Measurements from ENCODE around the gene GNB3. TPM values are rescaled to one million over a fixed set of nuclear protein-coding genes. Genes with fewer than 3 reads are reported as not detected.

The GNB3 gene
- total and polyA plus RNA-seq, 2 of the 4 experiments (the other 2 are of a cell fraction): 0.72 to 20.5 TPM

DNA sequence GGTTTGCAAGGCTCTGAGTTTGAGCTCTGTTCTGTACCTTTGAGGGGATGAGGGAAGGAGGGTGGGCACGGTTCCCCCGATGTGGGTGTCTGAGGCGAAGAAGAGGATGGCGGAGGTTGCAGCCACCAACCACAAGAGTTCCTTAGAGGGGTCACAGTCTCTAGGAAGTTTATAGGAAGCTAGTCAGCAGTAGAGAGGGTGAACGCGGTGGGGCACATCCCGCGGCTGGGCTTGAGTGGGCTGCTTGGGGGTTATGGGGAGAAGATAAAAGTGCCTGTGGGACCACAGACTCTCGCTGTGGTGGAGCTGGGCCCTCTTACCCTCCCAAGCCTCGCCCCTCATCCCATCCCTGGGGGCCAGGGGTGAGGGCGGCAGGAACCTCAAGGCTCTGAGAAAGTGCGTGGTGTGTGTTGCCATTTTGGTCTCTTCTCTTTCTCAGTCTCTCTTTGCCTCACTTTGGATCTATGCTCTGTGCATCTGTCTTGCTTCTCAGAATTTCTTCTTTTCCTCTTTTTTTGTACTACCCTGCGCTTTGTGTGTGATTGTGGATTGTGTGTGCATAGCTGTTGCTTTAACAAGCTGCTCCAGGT, 48.7 kb upstream of the GNB3 start:
- Histone ChIP-seq H3K4ac (ENCODE audit: low read depth, low read length) (peak overlapping the region; percentile 64), H3K9me3 (ENCODE audit: control insufficient read depth, insufficient read depth, low read length) (no peaks in the 10 kb centered on the region), H3K9me1 (ENCODE audit: insufficient read depth, low read length) (peaks cover 8% of the 10 kb centered on the region; the same call in 1 of the 2 replicates), H2AFZ (replicated peaks; ENCODE audit: low read length, poor library complexity) (peak overlapping the region; percentile 89), H2AK9ac (replicated peaks; ENCODE audit: low read depth, low read length, poor library complexity) (no peak overlapping the region), H3K18ac (ENCODE audit: low read depth, low read length) (peak overlapping the region; percentile 9; the same call in 1 of the 2 replicates), H2BK20ac (ENCODE audit: low read depth, low read length) (no peak overlapping the region), H4K20me1 (ENCODE audit: insufficient read depth, low read length) (no peaks in the 10 kb centered on the region), H3K56ac (ENCODE audit: extremely low read depth, insufficient read depth, low read length) (no peak overlapping the region), H2BK120ac (ENCODE audit: low read depth, low read length) (0 out of 2 replicates have a peak overlapping the region, but pooled peaks have one; percentile 51), H3K14ac (replicated peaks; ENCODE audit: low read depth, low read length) (peak overlapping the region; percentile 51; the same call in 1 of the 2 replicates), H4K5ac (ENCODE audit: low read depth, low read length) (peak overlapping the region; percentile 27), H3K4me2 (ENCODE audit: low read depth, low read length) (peak overlapping the region; percentile 44), H4K8ac (ENCODE audit: low read depth in 2 of 2, low read length in 2 of 2) (peak overlapping the region; percentile 59 to 86), H3K23ac (ENCODE audit: low read depth, low read length) (peak overlapping the region; percentile 1; the same call in 1 of the 2 replicates), H3K4me3 (ENCODE audit: insufficient read depth, low read depth, low read length) (no peak overlapping the region), H3K27ac (ENCODE audit: insufficient read depth, low read length) (no peak overlapping the region; the same call in 1 of the 2 replicates), H3K27me3 (ENCODE audit: control insufficient read depth, insufficient read depth, low read length) (no peaks in the 10 kb centered on the region), H2BK5ac (ENCODE audit: low read depth, low read length, poor library complexity, severe bottlenecking) (no peak overlapping the region), H2AK5ac (ENCODE audit: low read depth, low read length) (no peak overlapping the region), H2BK15ac (ENCODE audit: low read depth, low read length) (no peak overlapping the region), H3K36me3 (ENCODE audit: control insufficient read depth, insufficient read depth, low read length) (0 out of 2 replicates have a peak, but pooled peaks cover 2% of the 10 kb centered on the region), H3K4me1 (ENCODE audit: control insufficient read depth, insufficient read depth, low read length) (peaks cover 21% of the 10 kb centered on the region), H3K79me1 (ENCODE audit: low read depth in 1 of 2, low read length in 2 of 2) (peaks cover 0 to 14% of the 10 kb centered on the region in 2 experiments; a peak in 2 of 4 replicates), H4K91ac (ENCODE audit: insufficient read depth, low read depth, low read length) (0 out of 2 replicates have a peak overlapping the region, but pooled peaks have one; percentile 32), H3K9ac (ENCODE audit: low read depth, low read length) (peak overlapping the region; percentile 3)
- 96% methylated on average over 5 of the region's 13 CpGs; no CpG with 5 or more reads in 1 of the 2 experiments for WGBS, 2 experiments (ENCODE audit: extremely low coverage in 2 of 2, insufficient read length in 1 of 2)
- CTCF ChIA-PET: interaction anchor here (1.4 kb wide), 1 partner anchor 39 kb away, joined by 6 read pairs; the partner anchor contains the start of gene MLF2
- TF ChIP-seq MAZ (IDR thresholded peaks at IDR 0.05; ENCODE audit: borderline replicate concordance, low read depth, low read length): no peak
- no peak for TF ChIP-seq SMC3 (IDR thresholded peaks at IDR 0.05; ENCODE audit: low read depth, low read length)
- TF ChIP-seq POLR2A (IDR thresholded peaks at IDR 0.05; ENCODE audit: low read depth, low read length): no peak
- no peak for TF ChIP-seq CHD1 (IDR thresholded peaks at IDR 0.05; ENCODE audit: low read depth, low read length)
- TF ChIP-seq RAD21 (IDR thresholded peaks at IDR 0.05; ENCODE audit: low read length): no peak
- no peak for TF ChIP-seq MAFK (IDR thresholded peaks at IDR 0.05; ENCODE audit: low read depth, low read length)
- no peak for TF ChIP-seq MXI1 (IDR thresholded peaks at IDR 0.05; ENCODE audit: borderline replicate concordance, low read depth, low read length)
- no peak for TF ChIP-seq BHLHE40 (IDR thresholded peaks at IDR 0.05; ENCODE audit: low read depth, low read length)
- no peak for ATAC-seq (ENCODE audit: low read depth)
- in situ Hi-C loops (cut with MboI; ENCODE audit: low sequenced_read_pairs): no loop called here
- dilution Hi-C loops (cut with HindIII; ENCODE audit: low sequenced_read_pairs, unreplicated experiment): no loop called here
- BruUV-seq (replicated peaks): no TSS peak
- intact Hi-C loops (cut with micrococcal nuclease): no loop called here
- POLR2A ChIA-PET (ENCODE audit: unreplicated experiment): no interaction called here
- DNase-seq: no peak
